Fibroblast of villous mesenchyme (primary cell): Measurements from ENCODE around the gene CABP7. TPM values are rescaled to one million over a fixed set of nuclear protein-coding genes. Genes with fewer than 3 reads are reported as not detected.

ENCODE experiments used
- DNase-seq: peaks from one replicate; pipeline ENCODE4 v3.0.0-alpha.2; 2010; ENCODE audit warnings: low read depth
- H3K4me3 ChIP-seq: 2 replicates; pipeline ENCODE4 v1.5.1; 2011; ENCODE audit warnings: low read depth, mild to moderate bottlenecking, low read length
- CTCF ChIP-seq: IDR thresholded peaks from 2 replicates; pipeline ENCODE4 v1.5.1; 2012; ENCODE audit warnings: low read depth, mild to moderate bottlenecking, low read length; ENCODE audit not compliant: insufficient read depth
- total RNA-seq: library from RNA; depleted of rRNA; stranded (reverse); fragments of >200 nt; gene quantifications from 2 replicates; pipeline ENCODE4 v1.2.3, GENCODE V29; 2012

Gene CABP7
- total RNA-seq, 1 donor = not detected

- H3K4me3 ChIP-seq = no peak overlapping the region
- TF ChIP-seq CTCF = no peak
- no peak for DNase-seq
These were observed 12.8 kb upstream of the CABP7 start for GRCh38 chr22:29707010-29707409.

GRCh38 chr22:29707471-29707870, 12.3 kb upstream of the CABP7 start:
- no peak for TF ChIP-seq CTCF
- DNase-seq = no peak

GRCh38 chr22:29710193-29710592, 9.6 kb upstream of the CABP7 start:
- TF ChIP-seq CTCF = no peak
- no peak for DNase-seq
- H3K4me3 ChIP-seq = no peak overlapping the region

More at GRCh38 chr22:29707471-29707870, 12.3 kb upstream of the CABP7 start:
- H3K4me3 ChIP-seq = no peak overlapping the region

- no peak for DNase-seq
- no peak for TF ChIP-seq CTCF
These were observed 8.7 kb upstream of the CABP7 start for GRCh38 chr22:29710922-29711593.

GRCh38 chr22:29712119-29712518, 7.7 kb upstream of the CABP7 start:
- no peak overlapping the region for H3K4me3 ChIP-seq
- no peak for TF ChIP-seq CTCF
- no peak for DNase-seq

More at GRCh38 chr22:29710922-29711593, 8.7 kb upstream of the CABP7 start:
- H3K4me3 ChIP-seq = no peak overlapping the region

- TF ChIP-seq CTCF = no peak
- H3K4me3 ChIP-seq = no peak overlapping the region
- no peak for DNase-seq
These were observed 6.6 kb upstream of the CABP7 start for GRCh38 chr22:29713156-29713727.
